Fibroblast of pulmonary artery (primary cell): ENCODE results near the gene SUDS3.

Experiments
- DNase-seq: peaks from one replicate; pipeline ENCODE4 v3.0.0-alpha.2; 2010; ENCODE audit warnings: low read depth
- H3K4me3 ChIP-seq: replicated peaks from 2 replicates; pipeline ENCODE4 v1.5.1; 2011; ENCODE audit warnings: low read depth, mild to moderate bottlenecking, control low read depth, low read length, moderate library complexity
- CTCF ChIP-seq: IDR thresholded peaks from 2 replicates; pipeline ENCODE4 v1.5.1; 2011; ENCODE audit warnings: mild to moderate bottlenecking, control low read depth, low read length, inconsistent platforms; ENCODE audit errors: missing control alignments

SUDS3 gene

GRCh38 chr12:118429688-118430383, 53.5 kb downstream of the SUDS3 start:
- no peak overlapping the region for H3K4me3 ChIP-seq
- no peak for TF ChIP-seq CTCF
- no peak for DNase-seq

- H3K4me3 ChIP-seq: no peak overlapping the region
- TF ChIP-seq CTCF: no peak
- DNase-seq: no peak
Observed at GRCh38 chr12:118430516-118430915, 54.2 kb downstream of the SUDS3 start.

- TF ChIP-seq CTCF: no peak
- H3K4me3 ChIP-seq: no peak overlapping the region
- no peak for DNase-seq
Observed at GRCh38 chr12:118432812-118433545, 56.6 kb downstream of the SUDS3 start.

- H3K4me3 ChIP-seq: no peak overlapping the region
- TF ChIP-seq CTCF: no peak
- DNase-seq: no peak
Observed at GRCh38 chr12:118436002-118436730, 59.8 kb downstream of the SUDS3 start.

GRCh38 chr12:118436986-118437385, 60.6 kb downstream of the SUDS3 start:
- TF ChIP-seq CTCF: no peak
- no peak overlapping the region for H3K4me3 ChIP-seq
- DNase-seq: peak; percentile 5

- no peak overlapping the region for H3K4me3 ChIP-seq
- TF ChIP-seq CTCF: no peak
- DNase-seq: no peak
Observed at GRCh38 chr12:118439068-118439467, 62.7 kb downstream of the SUDS3 start.
